Neutrophil (primary cell): ENCODE results near the gene RFTN1.

Experiments
- H3K27ac ChIP-seq: fragments of 200-600 bp; sonication (generic); 2 replicates; pipeline ENCODE4 v1.5.1; 2016; ENCODE audit warnings: mild to moderate bottlenecking, moderate library complexity
- H3K27me3 ChIP-seq: fragments of 200-600 bp; sonication (generic); 2 replicates; pipeline ENCODE4 v1.6.0; 2016; ENCODE audit warnings: mild to moderate bottlenecking
- H3K36me3 ChIP-seq: fragments of 200-600 bp; sonication (generic); 2 replicates; pipeline ENCODE4 v1.5.1; 2017
- H3K4me1 ChIP-seq, 2 experiments: fragments of 200-600 bp in 1 of 2; sonication (generic) in 1 of 2; 1 replicate in 1 of 2; 2 replicates in 1 of 2; pipeline versions ENCODE4 v1.5.1 to v1.6.1; 2013 to 2016; ENCODE audit warnings: low read depth in 1 of 2, low read length in 1 of 2, mild to moderate bottlenecking in 1 of 2, moderate library complexity in 1 of 2; ENCODE audit not compliant: control insufficient read depth in 1 of 2, insufficient read depth in 1 of 2
- H3K4me3 ChIP-seq, 2 experiments: fragments of 200-600 bp in 1 of 2; sonication (generic) in 1 of 2; 1 replicate in 1 of 2; 2 replicates in 1 of 2; pipeline ENCODE4 v1.5.1; 2013 to 2016; ENCODE audit warnings: low read depth in 1 of 2, low read length in 1 of 2, mild to moderate bottlenecking in 1 of 2, moderate library complexity in 1 of 2
- H3K9me3 ChIP-seq: fragments of 200-600 bp; sonication (generic); 2 replicates; pipeline ENCODE4 v1.5.1; 2016
- CTCF ChIP-seq: fragments of 200-600 bp; sonication (generic); IDR thresholded peaks from 2 replicates; pipeline ENCODE4 v1.5.1; 2016; ENCODE audit warnings: antibody characterized with exemption

Gene RFTN1

DNA sequence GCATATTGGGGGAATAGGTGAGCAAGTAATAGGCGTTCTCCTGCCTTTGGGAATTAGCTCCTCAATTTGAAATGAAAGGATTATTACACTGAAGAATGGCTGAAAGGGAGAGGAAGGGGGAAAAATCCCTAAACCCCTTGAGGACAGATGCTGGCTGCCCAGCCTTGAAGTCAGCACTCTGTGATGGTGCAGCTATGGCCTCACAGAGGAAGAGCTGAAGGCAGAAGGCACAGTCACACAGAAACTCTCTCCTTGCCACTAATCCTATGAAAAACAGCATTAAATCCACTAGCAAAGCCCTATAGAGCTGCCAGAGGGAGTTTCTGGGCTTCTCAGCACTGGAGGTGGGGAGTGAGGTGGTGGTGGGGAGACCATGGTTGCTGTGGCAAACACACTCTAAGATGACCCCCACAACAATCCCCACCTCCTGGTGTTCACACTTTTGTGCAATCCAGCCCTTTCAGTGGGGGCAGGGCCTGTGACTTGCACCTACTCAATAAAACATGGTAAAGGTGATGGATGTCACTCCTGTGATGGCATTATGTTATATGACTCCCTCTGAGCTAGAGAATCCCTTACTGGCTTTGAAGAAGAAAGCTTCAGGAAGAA, 101.2 kb downstream of the RFTN1 start:
- H3K27me3 ChIP-seq, result no peaks in the 10 kb centered on the region
- no peaks in the 10 kb centered on the region for H3K9me3 ChIP-seq
- no peak for TF ChIP-seq CTCF
- H3K4me1 ChIP-seq, result no peaks in the 10 kb centered on the region
- H3K4me3 ChIP-seq, result no peak overlapping the region
- no peak overlapping the region for H3K27ac ChIP-seq
- no peaks in the 10 kb centered on the region for H3K36me3 ChIP-seq

DNA sequence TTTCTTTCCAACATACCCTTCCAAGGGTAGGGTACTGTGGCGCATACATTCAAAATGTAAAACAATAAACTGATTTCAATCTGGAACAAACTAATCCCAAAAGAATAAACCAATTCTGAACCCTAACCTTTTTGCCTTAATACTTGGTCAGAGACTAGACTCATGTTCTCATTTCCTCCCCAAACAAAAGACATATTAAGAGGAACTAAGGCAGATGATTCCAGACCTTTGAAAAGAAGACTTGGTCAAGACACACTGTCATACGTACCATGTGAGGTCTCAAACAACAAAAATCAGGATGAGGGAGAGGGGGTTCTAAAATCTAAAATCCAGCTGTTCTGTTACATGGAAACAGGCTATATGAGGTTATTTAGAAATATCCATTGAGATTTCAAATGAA, 102.1 kb downstream of the RFTN1 start:
- no peak for TF ChIP-seq CTCF
- H3K36me3 ChIP-seq, result no peaks in the 10 kb centered on the region

DNA sequence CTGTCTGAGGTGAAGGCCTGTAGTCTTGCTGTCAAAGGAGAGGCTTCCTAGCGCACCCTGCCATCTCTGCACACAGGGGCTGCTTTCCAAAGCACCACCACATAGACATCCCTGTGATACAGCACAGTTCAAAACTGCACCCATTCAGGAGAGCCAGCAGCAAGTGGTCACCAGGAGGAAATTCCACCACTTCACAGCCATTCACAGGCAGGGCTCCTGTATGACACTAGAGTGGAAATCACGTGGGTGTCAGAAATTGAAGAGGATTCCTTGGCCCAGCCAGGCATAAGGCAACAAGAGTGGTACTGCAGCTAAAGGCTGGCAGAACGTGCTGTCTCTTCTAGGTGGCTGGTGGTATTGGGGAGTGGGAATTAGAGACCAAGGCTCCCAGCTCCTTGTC, 102.8 kb downstream of the RFTN1 start:
- H3K36me3 ChIP-seq, result no peaks in the 10 kb centered on the region
- no peak overlapping the region for H3K27ac ChIP-seq
- no peaks in the 10 kb centered on the region for H3K9me3 ChIP-seq
- no peak overlapping the region for H3K4me3 ChIP-seq
- no peak for TF ChIP-seq CTCF
- no peaks in the 10 kb centered on the region for H3K27me3 ChIP-seq
- no peaks in the 10 kb centered on the region for H3K4me1 ChIP-seq

More for the DNA sequence above, 102.1 kb downstream of the RFTN1 start:
- Histone ChIP-seq H3K4me1 (no peaks in the 10 kb centered on the region), H3K27ac (no peak overlapping the region), H3K9me3 (no peaks in the 10 kb centered on the region), H3K27me3 (no peaks in the 10 kb centered on the region), H3K4me3 (no peak overlapping the region)

DNA sequence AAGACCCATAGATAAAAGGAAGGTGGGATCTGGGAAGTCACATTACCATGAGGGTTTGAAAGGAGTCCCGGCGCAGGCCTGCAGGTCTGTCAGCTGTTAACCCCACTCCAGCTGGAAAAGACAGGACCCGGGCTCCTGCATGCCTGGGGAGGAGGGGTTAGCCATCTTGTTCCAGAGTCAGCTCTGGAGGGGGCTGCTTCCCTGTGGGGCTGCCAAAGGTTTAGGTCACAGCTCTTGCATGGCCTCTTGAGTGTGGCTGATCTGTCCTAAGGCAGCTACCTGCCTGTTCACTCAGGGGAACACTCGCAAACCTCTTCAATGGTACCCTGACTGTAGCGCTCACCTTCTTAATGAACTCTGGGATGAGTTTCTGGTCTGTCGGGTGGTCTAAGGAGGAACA, 104.5 kb downstream of the RFTN1 start:
- TF ChIP-seq CTCF, result no peak

GRCh38 chr3:16407366-16407765, 106.1 kb downstream of the RFTN1 start:
- no peaks in the 10 kb centered on the region for H3K27me3 ChIP-seq
- no peak for TF ChIP-seq CTCF
- H3K36me3 ChIP-seq, result no peaks in the 10 kb centered on the region
- no peaks in the 10 kb centered on the region for H3K9me3 ChIP-seq
- H3K4me1 ChIP-seq, result no peaks in the 10 kb centered on the region
- H3K4me3 ChIP-seq, result no peak overlapping the region
- no peak overlapping the region for H3K27ac ChIP-seq

More for the DNA sequence above, 104.5 kb downstream of the RFTN1 start:
- no peaks in the 10 kb centered on the region for H3K36me3 ChIP-seq
- H3K4me1 ChIP-seq, result no peaks in the 10 kb centered on the region
- H3K27me3 ChIP-seq, result no peaks in the 10 kb centered on the region
- no peak overlapping the region for H3K4me3 ChIP-seq
- no peak overlapping the region for H3K27ac ChIP-seq
- no peaks in the 10 kb centered on the region for H3K9me3 ChIP-seq

- Histone ChIP-seq H3K4me3 (no peak overlapping the region), H3K36me3 (no peaks in the 10 kb centered on the region), H3K4me1 (no peaks in the 10 kb centered on the region), H3K9me3 (no peaks in the 10 kb centered on the region), H3K27ac (no peak overlapping the region), H3K27me3 (no peaks in the 10 kb centered on the region)
- no peak for TF ChIP-seq CTCF
Observed at GRCh38 chr3:16406579-16406978, 106.9 kb downstream of the RFTN1 start.
